Aorta (tissue), 5 donors: ENCODE results near the gene INPP5E. TPM values are rescaled to one million over a fixed set of nuclear protein-coding genes. Genes with fewer than 3 reads are reported as not detected.

Experiments used
- ATAC-seq: fragments of 200-7000 bp; cut with Tn5 transposase; one replicate; pipeline ENCODE4 v1.9.1; 2022; ENCODE audit warnings: moderate library complexity; ENCODE audit not compliant: low FRiP score
- DNase-seq, 2 donors: peaks; one replicate each; pipeline ENCODE4 v3.0.0-alpha.2; 2020
- H3K27ac ChIP-seq, 2 donors: one replicate each; pipeline ENCODE4 v1.5.1; 2013; ENCODE audit warnings: low read length in 2 of 2, mild to moderate bottlenecking in 2 of 2, moderate library complexity in 2 of 2, control low read depth in 1 of 2, inconsistent platforms in 1 of 2, low read depth in 1 of 2
- H3K27me3 ChIP-seq, 2 donors: one replicate each; pipeline ENCODE4 v1.6.1; 2013; ENCODE audit warnings: control low read depth in 1 of 2, low read length in 1 of 2, mild to moderate bottlenecking in 1 of 2, moderate library complexity in 1 of 2; ENCODE audit not compliant: insufficient read depth in 2 of 2, control insufficient read depth in 1 of 2
- H3K36me3 ChIP-seq, 2 donors: one replicate each; pipeline ENCODE4 v1.6.1; 2013; ENCODE audit warnings: control low read depth in 1 of 2, low read length in 1 of 2, mild to moderate bottlenecking in 1 of 2; ENCODE audit not compliant: insufficient read depth in 2 of 2, control insufficient read depth in 1 of 2
- H3K4me1 ChIP-seq, 2 donors: one replicate each; pipeline ENCODE4 v1.6.1; 2013; ENCODE audit warnings: low read length in 2 of 2, control low read depth in 1 of 2, mild to moderate bottlenecking in 1 of 2, moderate library complexity in 1 of 2; ENCODE audit not compliant: insufficient read depth in 2 of 2, control insufficient read depth in 1 of 2
- H3K4me3 ChIP-seq, 2 donors: one replicate each; pipeline ENCODE4 v1.5.1; 2013; ENCODE audit warnings: low read length in 2 of 2, control low read depth in 1 of 2, mild to moderate bottlenecking in 1 of 2
- H3K9me3 ChIP-seq: one replicate; pipeline ENCODE4 v1.6.1; 2013; ENCODE audit warnings: mild to moderate bottlenecking, low read length; ENCODE audit not compliant: control insufficient read depth
- WGBS, 2 donors: extraction: QIAGEN DNeasy Blood & Tissue Kit; methylation state at CpG; one replicate each; pipeline ENCODE4 v1.1.7; 2013; 5-methylcytosine and 5-hydroxymethylcytosine counted together
- intact Hi-C, 2 donors: fragments of 100-400 bp; cut with DNase I; formaldehyde crosslinking; loops; one replicate each; pipeline versions ENCODE4 v1.14.2 to v1.15.0; 2022
- polyA plus RNA-seq, 2 donors: library from polyadenylated mRNA; stranded (reverse); fragments of 200-250 nt; gene quantifications; one replicate each; pipeline ENCODE4 v1.2.3, GENCODE V29; 2013
- total RNA-seq, 2 donors: library from RNA; stranded (reverse); fragmentation: NEBNext Ultra II Directional; extraction: Animal tissue kit (Norgen Biotek cat#: 25700); gene quantifications; one replicate each; pipeline ENCODE4 v1.2.1, GENCODE V29; 2021
- donor health status: healthy with polysubstance abuse.
- donor health status: Bipolar disorder and iron deficiency.
- donor health status: DM: no; HTN: no; CAD: no.
- donor health status: DM: no; HTN: no; CAD: no.
- donor health status: DM: yes; HTN: yes; CAD: no.

INPP5E gene
- total and polyA plus RNA-seq, 4 donors, result 2.8 to 15.6 (median 11.7) TPM

- ATAC-seq, result no peak
These were observed 26.0 kb upstream of the INPP5E start for GRCh38 chr9:136465500-136466154.

GRCh38 chr9:136464241-136464640 is 24.6 kb upstream of the INPP5E start:
- Histone ChIP-seq H3K9me3 (no peaks in the 10 kb centered on the region), H3K4me1 (no peaks in the 10 kb centered on the region), H3K36me3 (peaks cover 0 to 25% of the 10 kb centered on the region in 2 donors), H3K27ac (no peak overlapping the region), H3K27me3 (no peaks in the 10 kb centered on the region), H3K4me3 (no peak overlapping the region)
- DNase-seq (no peak), ATAC-seq (no peak)
- WGBS, 2 donors, result 86% methylated on average over 6 of the region's 6 CpGs
- intact Hi-C loops, result no loop called here

More at GRCh38 chr9:136465500-136466154, 26.0 kb upstream of the INPP5E start:
- no peaks in the 10 kb centered on the region for H3K9me3 ChIP-seq
- H3K36me3 ChIP-seq, result peaks cover 0 to 21% of the 10 kb centered on the region in 2 donors
- 92 to 93% methylated on average over 27 of the region's 27 CpGs for WGBS, 2 donors
- no peaks in the 10 kb centered on the region for H3K4me1 ChIP-seq
- intact Hi-C loops, result no loop called here
- H3K27me3 ChIP-seq, result no peaks in the 10 kb centered on the region
- peak in 1 of 2 donors; percentile 72 for DNase-seq
- no peak overlapping the region for H3K27ac ChIP-seq
- no peak overlapping the region for H3K4me3 ChIP-seq

DNA sequence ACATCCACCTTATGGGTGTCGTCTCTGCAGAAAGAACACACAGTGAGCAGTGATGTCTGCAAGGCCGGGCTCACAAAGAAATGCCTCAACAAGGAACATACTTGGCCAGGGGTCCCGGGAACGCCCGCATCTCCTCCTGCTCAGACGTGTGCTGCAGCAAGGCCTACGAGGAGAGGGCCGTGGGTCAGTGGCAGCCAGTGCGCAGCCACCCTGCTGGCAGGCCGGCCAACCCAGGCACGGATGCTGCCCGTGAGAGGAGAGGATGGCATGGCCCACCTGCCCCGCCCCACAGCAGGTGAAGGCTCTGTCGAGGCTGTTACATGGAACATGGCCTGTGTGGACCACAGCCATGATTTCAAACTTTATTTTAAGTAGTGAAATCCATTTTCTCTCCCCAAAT is 23.9 kb upstream of the INPP5E start:
- WGBS, 2 donors, result 89 to 91% methylated on average over 14 of the region's 14 CpGs
- H3K9me3 ChIP-seq, result no peaks in the 10 kb centered on the region
- H3K27ac ChIP-seq, result no peak overlapping the region
- intact Hi-C loops, result no loop called here
- DNase-seq (no peak), ATAC-seq (no peak)
- no peaks in the 10 kb centered on the region for H3K27me3 ChIP-seq
- H3K4me1 ChIP-seq, result no peaks in the 10 kb centered on the region
- H3K4me3 ChIP-seq, result no peak overlapping the region
- peaks cover 0 to 23% of the 10 kb centered on the region in 2 donors for H3K36me3 ChIP-seq

DNA sequence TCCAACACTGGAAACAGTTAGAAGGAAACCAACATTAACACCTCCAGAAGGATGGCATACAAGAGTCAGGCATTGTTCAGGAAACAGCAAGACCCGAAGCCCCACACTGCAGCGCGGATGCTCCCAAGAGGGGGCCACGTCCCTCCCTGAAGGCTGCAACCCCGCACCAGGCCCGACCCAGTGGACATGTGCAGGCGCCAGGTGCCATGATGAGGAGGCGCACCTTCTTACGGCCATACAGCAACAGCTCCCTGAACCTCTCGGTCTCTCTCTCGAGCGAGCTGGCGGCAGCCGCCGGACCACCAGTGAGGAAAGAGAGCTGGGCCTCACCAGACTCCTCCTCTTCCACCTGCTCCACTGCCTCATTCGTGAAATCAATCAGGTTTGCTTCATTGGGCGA is 23.0 kb upstream of the INPP5E start:
- H3K4me1 ChIP-seq, result no peaks in the 10 kb centered on the region
- peaks cover 0 to 21% of the 10 kb centered on the region in 2 donors for H3K36me3 ChIP-seq
- no peaks in the 10 kb centered on the region for H3K27me3 ChIP-seq
- H3K9me3 ChIP-seq, result no peaks in the 10 kb centered on the region
- no peak overlapping the region for H3K27ac ChIP-seq
- DNase-seq, result no peak
- no peak overlapping the region for H3K4me3 ChIP-seq
- ATAC-seq, result no peak
- 90 to 93% methylated on average over 17 of the region's 17 CpGs for WGBS, 2 donors
- intact Hi-C loops, result no loop called here

DNA sequence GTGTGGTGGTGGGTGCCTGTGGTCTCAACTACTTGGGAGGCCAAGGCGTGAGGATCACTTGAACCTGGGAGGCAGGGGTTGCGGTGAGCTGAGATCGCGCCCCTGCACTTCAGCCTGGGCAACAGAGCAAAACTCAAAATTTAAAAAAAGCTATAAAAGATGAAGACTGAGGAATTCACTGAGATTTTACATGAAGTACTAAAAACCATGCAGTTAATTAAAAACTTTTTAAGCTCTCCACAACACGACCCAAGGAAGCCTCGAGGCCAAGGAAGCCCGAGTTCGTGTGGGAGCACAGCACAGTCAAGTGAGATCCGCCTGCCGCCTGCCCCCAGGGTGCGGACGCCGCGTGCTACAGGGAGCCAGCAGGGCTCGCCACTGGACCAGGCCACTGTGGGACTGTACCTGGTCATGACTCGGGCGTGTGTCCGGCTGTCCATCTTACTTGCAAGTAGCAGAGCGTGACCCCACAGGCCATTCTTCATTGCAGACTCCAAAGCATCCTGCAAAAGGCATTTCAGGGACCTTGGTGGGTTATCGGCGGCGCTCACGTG is 21.2 kb upstream of the INPP5E start:
- Histone ChIP-seq H3K9me3 (no peaks in the 10 kb centered on the region), H3K36me3 (peaks cover 0 to 22% of the 10 kb centered on the region in 2 donors), H3K4me3 (no peak overlapping the region), H3K27me3 (no peaks in the 10 kb centered on the region), H3K27ac (no peak overlapping the region), H3K4me1 (no peaks in the 10 kb centered on the region)
- DNase-seq (no peak), ATAC-seq (no peak)
- 95% methylated on average over 23 of the region's 23 CpGs for WGBS, 2 donors
- intact Hi-C loops, result no loop called here

- no peaks in the 10 kb centered on the region for H3K9me3 ChIP-seq
- H3K4me1 ChIP-seq, result no peaks in the 10 kb centered on the region
- 93% methylated on average over 28 of the region's 28 CpGs for WGBS, 2 donors
- H3K27ac ChIP-seq, result no peak overlapping the region
- H3K36me3 ChIP-seq, result peaks cover 0 to 18% of the 10 kb centered on the region in 2 donors
- ATAC-seq, result no peak
- no peaks in the 10 kb centered on the region for H3K27me3 ChIP-seq
- no peak for DNase-seq
- intact Hi-C loops, result no loop called here
- no peak overlapping the region for H3K4me3 ChIP-seq
These were observed 19.8 kb upstream of the INPP5E start for GRCh38 chr9:136459425-136459824.

DNA sequence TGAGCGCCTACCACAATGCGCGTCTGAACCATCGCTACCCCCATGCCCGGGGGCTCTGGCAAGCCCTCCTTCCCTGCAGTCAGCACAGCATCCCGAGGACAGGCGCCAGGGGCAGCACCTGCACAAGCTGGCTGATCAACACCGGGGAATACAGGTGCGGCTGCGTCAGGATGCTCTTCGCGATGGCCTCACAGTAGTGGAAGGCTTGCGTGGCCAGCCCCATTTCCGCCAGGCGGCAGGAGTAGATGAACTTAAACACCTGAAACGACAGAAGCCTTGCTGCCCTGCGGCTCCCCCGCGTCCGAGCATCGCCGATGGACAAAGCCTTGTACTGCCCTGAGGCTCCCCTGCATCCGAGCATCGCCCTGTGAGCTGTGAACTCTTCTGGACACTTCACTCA is 17.7 kb upstream of the INPP5E start:
- intact Hi-C loops, result no loop called here
- no peaks in the 10 kb centered on the region for H3K9me3 ChIP-seq
- H3K36me3 ChIP-seq, result peaks cover 0 to 14% of the 10 kb centered on the region in 2 donors
- WGBS, 2 donors, result 94 to 96% methylated on average over 24 of the region's 24 CpGs
- H3K4me3 ChIP-seq, result no peak overlapping the region
- DNase-seq (no peak), ATAC-seq (no peak)
- H3K27ac ChIP-seq, result no peak overlapping the region
- H3K27me3 ChIP-seq, result no peaks in the 10 kb centered on the region
- H3K4me1 ChIP-seq, result no peaks in the 10 kb centered on the region

- intact Hi-C loops, result no loop called here
- H3K4me3 ChIP-seq, result no peak overlapping the region
- H3K9me3 ChIP-seq, result no peaks in the 10 kb centered on the region
- H3K27ac ChIP-seq, result no peak overlapping the region
- H3K4me1 ChIP-seq, result no peaks in the 10 kb centered on the region
- no peaks in the 10 kb centered on the region for H3K27me3 ChIP-seq
- peaks cover 0 to 13% of the 10 kb centered on the region in 2 donors for H3K36me3 ChIP-seq
- 80 to 83% methylated on average over 9 of the region's 9 CpGs for WGBS, 2 donors
- DNase-seq, result no peak
- no peak for ATAC-seq
These were observed 16.6 kb upstream of the INPP5E start for GRCh38 chr9:136456258-136456657.
